Measurements from ENCODE around the gene EFNA5.

The EFNA5 gene

GRCh38 chr5:107567901-107568671, 102.7 kb downstream of the EFNA5 start:
- DNase-seq = no peak

GRCh38 chr5:107566986-107567385, 103.8 kb downstream of the EFNA5 start:
- DNase-seq = no peak

GRCh38 chr5:107565791-107566767, 104.7 kb downstream of the EFNA5 start:
- DNase-seq = no peak

- DNase-seq = no peak
Observed at GRCh38 chr5:107564931-107565372, 105.8 kb downstream of the EFNA5 start.

- no peak for DNase-seq
Observed at GRCh38 chr5:107563959-107564544, 106.7 kb downstream of the EFNA5 start.

DNA sequence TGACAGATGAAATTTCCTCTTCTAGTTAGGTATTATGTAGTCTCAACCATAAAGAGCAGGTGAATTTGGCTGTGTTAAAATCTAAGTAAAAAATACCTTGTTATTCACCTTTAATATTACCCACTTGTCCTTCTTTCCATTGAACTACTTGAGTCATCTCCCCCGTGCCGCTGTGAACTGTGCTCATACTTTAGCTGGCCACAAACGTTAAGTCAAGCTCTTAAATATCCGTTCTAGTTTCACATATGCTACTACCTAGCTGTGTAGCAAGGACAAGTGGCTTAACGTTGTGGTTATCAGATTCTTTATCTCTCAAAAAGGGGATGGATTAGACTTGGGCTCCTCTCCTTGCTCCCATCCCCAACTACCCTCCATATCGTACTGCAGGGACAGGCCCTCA, 110.4 kb downstream of the EFNA5 start:
- no peak for DNase-seq

DNA sequence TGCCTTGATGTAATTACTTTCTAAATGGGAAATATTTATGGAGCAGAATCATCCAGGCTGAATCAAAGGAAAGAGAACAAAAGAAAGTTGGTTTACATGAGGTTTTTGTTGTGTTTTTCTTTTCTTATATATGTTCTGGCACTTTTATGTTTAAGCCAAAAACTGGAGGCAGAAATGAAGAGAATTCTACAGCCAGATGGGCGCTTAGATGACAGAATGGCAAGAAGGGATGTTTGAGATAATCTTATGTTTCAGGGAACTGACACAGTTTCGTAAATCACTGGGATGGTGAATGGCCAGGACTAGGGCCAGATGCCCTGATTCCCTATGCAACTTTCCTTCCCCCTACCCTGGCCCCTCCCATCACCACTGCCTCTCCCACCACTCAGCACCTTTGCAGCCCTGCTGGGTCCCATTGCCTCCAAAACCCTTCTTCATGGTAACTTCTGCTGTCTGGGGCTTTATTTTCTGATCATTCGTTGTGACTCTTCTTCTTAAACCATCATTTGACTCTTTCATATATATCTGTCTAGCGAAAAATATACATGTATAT, 111.8 kb downstream of the EFNA5 start:
- no peak for DNase-seq

DNA sequence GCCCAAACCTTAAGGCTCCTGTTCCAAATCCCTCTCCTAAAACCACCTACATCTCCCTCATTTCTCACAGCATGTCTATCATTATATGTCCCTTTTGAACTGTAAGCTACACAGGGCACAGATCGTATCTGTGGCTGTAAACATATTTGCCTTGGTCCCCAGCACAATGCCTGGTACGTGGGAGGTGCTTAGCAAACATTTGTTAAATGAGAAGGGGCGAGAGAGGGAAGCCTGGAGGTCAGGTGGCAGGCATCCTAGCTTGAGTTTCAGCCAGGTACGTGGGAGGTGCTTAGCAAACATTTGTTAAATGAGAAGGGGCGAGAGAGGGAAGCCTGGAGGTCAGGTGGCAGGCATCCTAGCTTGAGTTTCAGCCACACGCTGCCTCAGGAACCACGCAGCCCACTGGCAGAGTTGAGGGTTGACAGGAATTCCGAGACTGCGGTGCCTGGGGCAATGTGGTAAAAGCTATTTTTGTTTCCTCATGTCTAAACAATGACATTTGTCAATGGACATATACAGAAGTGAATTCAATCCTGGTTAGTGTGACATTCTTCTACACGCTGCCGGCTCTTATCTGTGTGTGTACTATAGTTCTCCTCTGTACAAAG, 113.6 kb downstream of the EFNA5 start:
- DNase-seq = no peak

GRCh38 chr5:107556575-107556974, 114.2 kb downstream of the EFNA5 start:
- no peak for DNase-seq

DNA sequence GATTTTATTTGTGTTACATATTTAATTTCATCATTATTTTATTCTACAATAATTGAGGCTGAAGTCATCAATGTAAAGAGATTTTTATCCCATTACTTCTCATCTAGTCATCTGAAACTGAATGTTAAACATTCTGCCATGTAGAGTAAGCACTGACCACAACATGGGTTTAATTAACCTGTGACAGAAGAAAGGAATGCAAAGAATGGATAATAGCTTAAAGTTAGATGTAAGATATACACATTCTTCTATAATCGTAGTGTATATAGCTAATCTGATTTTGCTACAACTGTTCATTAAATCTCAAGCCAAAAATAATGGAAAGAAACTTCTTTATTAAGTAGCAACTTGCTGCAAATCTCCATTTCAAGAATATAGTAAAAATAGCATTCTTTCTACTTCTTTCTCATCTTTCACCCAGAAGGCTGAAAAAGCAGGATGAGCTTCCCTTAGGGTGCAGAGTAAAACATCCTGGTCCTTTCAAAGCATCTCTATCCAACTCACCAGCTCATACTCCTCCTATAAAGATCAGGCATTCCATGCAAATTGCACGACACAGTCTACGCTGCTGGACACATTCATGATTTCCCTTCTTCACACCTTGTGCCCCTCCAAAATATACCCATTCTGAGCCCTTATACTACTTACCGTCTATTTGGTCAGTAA, 115.2 kb downstream of the EFNA5 start:
- no peak for DNase-seq

DNA sequence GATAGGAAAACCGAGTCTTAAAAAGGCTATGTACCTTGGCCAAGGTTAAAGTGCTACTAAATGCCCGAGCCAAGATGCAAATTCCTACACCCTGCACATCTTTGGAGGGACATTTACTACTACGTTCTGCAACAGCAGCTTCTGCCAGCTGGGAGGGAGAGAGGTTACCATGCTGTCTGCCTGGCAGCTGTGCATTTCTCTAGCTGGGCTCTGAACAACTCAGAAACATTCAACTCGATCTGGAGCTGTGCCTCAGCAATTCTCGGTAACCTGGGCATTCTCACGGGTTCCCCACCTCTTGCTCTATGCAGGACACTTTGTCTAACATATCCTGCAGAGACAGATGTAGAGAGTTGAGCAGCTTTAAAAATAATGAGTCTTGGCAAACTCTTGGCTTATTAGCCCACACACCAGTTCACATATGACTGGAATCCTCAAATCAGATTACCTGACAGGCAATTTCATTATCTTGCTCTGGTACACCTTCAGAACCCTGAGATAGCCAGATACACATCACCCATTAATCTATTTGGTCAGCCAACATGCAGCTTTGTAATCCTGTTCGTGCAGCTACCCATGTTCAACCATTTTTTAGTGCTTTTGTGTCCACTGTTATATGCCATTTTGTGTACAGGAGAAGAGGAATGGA, 115.8 kb downstream of the EFNA5 start:
- no peak for DNase-seq

- DNase-seq = no peak
Observed at GRCh38 chr5:107553117-107553555, 117.6 kb downstream of the EFNA5 start.

DNA sequence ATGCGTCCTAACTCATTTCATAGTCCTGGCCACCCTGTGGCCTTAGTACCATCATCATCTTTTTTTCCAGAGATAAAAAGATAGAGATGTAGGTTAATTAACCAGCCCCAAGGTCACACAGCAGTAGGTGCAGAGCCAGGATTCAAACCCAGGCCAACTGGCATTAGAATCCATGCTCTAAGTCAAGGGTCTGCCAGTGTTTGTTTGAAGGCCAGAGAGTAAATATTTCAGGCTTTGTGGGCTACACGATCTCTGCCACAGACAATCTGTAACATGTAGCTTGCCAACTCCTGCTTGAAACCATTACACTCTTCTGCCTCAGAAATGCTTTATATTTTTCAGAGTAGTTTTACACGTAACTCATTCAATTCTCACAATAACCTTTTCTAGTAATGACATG, 119.6 kb downstream of the EFNA5 start:
- DNase-seq = no peak

GRCh38 chr5:107549567-107549966, 121.2 kb downstream of the EFNA5 start:
- no peak for DNase-seq

- no peak for DNase-seq
Observed at GRCh38 chr5:107548477-107548876, 122.3 kb downstream of the EFNA5 start.

DNA sequence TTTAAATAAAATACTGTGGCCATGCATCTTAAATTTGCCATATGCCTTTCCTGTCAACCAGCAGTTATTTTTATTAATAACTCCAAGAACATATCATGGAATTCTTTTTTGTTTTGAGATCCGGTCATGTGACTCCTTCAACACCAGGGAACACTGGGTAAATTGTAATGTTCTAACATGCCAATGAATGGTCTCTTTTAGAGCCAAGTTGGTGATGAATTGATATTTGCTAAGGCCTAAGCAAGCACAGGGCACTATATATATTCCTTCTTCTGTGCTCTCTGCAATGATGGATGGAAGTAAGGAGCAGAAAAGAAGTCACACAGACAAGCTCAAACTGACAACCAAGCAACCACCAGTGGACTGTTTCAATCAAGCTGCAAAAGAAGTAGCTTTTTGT, 124.0 kb downstream of the EFNA5 start:
- DNase-seq = no peak

DNA sequence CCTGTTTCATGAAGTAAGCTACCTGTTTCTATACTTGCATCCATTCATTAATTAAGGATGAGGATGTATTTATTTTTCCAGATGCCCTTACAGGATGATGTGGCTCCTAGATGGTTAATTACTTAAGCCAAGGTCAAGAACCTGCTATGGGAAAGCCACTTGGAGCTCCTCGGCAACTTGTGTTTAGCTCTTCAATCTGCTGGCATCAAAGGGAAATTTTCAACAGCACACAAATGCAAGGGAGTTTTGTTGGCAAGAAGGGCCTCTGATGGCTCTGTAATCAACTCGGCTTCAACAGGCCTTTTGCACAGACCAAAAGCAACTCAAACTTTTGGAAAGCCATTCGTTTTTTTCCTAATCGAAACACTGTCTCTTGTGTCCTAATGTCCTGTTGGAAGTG, 125.3 kb downstream of the EFNA5 start:
- DNase-seq = no peak

GRCh38 chr5:107544967-107545366, 125.8 kb downstream of the EFNA5 start:
- DNase-seq = no peak

- DNase-seq = no peak
Observed at GRCh38 chr5:107544476-107544875, 126.3 kb downstream of the EFNA5 start.

- no peak for DNase-seq
Observed at GRCh38 chr5:107543868-107544267, 126.9 kb downstream of the EFNA5 start.

GRCh38 chr5:107542831-107543231, 127.9 kb downstream of the EFNA5 start:
- no peak for DNase-seq

DNA sequence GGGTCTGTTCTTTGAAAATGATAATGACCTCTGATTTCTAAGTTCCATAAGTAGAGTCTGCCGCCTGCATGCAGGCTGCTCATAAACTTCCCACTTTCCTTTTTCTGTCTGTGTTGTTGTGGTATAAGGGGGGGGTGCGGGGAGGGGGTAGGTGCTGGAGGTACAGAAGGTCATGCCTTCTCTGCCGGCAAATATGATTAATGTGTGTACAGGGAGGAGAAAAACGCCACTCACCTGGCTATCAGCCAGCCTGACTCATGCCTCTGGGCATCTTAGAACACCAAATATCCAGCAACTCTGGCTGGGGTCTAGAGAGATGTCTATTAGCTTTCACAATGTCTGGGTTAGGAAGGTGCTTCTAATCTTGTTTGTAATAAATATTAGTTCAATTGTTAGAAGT, 128.3 kb downstream of the EFNA5 start:
- no peak for DNase-seq
